Suppressor macrophage treated with lipopolysaccharide for 4 hours (primary cell): ENCODE data around the gene PARVB.
A peak's percentile ranks its signal among the peaks of the same experiment; 100 is the strongest.
"Not testable (repeated sequence)": the region's sequence is repeated elsewhere in the genome, so short reads cannot be mapped to it uniquely, and the experiment has no call there.

Experiments used
- DNase-seq: peaks from one replicate; pipeline ENCODE4 v3.0.0-alpha.2; 2020

PARVB gene

GRCh38 chr22:44029069-44029468 is 5.0 kb downstream of the PARVB start:
- DNase-seq: no peak

DNA sequence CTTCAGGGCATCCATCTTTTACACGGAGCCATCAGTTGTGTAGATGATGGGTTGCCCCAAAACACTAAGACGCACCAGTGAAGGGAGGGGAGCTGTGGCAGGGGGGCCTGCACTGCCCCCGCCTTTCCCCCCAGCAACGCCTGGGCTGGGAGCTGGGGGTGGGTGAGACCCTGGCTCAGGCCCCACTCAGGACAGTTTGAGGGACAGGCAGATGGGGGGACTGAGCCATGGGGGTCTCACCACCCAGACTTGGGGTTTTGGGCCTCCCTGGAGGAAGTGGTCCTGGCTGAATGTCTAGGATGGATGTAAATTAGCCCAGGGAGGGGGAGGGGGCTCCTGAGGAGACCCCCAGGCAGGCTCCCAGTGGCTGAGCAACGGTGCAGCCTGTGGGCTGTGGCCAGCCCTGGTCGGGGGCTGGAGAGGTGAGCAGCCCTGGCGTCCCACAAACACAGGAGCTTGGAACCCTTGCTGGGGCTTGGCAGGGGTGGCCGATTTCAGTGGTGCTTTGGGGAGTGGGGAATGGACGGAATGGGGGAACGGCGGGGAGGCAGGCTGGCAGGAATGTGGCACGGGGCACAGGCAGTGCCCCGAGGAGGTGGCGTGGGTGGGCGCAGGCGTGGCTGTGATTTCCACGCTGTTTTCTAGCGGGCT is 6.1 kb downstream of the PARVB start:
- DNase-seq: no peak

DNA sequence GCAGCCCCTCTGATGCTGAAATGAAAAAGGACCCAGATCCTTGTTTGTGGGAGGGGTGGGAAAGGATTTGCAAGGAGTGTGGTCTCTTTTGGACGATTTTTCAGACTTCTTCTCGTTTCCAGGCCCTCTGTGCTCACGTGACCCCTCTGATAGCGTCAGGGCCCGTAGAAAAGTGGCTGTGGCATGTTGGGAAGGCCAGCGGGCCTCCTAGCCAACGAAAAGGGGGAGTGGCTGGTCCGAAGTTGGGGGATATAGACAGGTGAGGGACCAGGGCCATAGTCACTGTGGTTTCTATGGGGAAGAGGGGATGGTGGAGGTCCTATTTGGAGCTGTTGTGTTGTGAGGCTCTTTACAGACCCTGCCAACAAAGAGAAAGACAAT is 6.6 kb downstream of the PARVB start:
- DNase-seq: no peak

DNA sequence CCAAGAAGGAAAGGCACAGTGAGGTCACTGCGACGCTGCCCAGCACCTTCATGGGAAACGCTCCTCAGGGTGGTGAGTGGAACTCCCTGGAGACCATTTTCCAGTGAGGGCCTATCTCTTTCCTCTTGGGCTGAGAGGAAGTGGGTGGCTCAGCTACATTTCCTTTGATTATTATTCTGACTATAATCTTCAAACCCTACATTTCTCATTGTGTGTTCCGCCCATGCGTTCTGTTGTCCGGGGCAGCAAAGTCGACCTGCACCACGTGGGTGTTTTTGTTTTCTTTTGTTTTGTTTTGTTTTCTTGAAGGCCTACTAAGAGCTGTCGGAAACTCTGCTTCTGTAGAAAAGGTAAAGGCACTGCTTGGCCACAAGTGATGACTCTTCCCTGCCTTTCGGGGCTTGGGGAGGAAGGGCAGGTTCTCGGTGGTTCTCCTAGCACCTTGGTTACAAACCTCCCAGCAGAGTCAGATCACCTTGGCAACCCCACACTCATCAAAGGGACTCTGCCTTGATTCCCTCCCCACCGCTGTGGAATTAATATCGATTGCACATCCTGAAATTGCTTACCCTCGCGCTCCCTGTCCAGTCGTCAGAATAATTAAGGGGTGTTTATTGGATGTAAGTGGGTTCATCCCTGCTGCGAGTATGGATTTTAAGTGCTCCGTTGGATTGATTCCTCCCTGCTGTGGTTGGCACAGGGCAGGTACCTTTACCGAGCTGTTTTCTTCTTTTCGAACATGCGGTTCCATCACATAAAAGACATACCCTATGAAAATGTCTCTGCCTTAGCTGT is 7.3 kb downstream of the PARVB start:
- no peak for DNase-seq

DNA sequence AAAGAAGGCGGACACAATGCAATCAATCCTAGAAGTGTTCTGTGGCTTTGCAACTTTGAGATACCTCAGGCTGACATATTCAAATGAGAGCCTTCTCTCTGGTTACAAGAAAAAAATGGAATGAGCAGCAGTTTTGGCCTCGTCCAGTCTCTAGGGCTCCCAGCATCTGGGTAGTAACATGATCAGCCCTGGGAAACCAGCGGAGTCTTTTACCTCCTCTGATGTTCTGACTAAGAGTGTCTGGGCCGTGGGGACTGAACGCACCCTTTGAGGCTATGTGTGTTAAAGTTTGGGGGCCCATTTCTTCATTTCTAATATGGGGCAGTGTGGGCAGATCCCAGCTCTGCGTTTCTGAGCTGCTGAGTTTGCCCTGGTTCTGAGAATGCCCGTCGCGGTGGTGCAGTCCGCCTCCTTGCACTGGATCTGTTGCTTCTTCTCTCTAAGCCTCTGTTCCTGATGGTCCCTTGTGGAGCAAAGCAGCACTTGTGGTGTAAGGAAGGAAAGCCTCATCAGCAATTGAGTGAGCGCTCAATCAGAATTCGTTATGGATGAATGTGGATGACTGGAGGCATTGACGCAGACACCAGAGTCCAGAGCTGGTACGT is 8.1 kb downstream of the PARVB start:
- no peak for DNase-seq

DNA sequence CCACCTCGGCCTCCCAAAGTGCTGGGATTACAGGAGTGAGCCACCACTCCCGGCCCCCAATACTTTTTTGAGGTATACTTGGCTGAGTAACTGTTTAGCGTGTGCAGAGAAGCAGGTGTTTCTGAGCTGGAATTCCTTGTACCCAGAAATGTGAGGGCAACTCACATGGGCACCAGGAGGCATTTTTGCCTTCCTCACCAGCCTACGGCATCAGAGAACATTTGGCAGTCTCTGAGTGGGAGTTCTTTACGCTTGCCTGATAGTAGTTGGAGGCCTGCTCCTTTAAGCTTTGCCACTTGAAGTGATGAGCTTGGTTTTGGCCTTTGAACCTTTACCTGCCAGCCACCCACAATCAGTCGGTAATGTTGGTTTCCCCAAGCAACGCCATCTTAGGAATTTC is 9.2 kb downstream of the PARVB start:
- no peak for DNase-seq

DNA sequence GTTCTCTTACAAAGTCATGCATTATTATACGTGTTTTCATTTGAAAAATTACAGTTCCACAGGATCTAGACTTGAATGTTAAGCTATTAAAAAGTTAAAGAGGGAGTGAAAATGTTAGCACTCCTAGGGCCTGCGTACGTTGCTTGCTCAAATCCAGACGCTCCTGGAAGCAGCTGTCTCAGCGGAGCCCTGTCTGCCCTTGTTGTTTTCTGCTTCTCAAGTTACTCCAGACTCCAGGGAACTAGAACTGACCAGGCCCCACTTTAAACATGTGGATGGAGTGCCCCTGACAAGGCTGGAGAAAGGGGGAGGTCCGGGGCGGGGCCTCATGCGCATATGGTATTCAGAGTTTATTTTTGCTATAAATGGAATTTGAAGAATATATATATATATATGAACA is 9.6 kb downstream of the PARVB start:
- DNase-seq: no peak

DNA sequence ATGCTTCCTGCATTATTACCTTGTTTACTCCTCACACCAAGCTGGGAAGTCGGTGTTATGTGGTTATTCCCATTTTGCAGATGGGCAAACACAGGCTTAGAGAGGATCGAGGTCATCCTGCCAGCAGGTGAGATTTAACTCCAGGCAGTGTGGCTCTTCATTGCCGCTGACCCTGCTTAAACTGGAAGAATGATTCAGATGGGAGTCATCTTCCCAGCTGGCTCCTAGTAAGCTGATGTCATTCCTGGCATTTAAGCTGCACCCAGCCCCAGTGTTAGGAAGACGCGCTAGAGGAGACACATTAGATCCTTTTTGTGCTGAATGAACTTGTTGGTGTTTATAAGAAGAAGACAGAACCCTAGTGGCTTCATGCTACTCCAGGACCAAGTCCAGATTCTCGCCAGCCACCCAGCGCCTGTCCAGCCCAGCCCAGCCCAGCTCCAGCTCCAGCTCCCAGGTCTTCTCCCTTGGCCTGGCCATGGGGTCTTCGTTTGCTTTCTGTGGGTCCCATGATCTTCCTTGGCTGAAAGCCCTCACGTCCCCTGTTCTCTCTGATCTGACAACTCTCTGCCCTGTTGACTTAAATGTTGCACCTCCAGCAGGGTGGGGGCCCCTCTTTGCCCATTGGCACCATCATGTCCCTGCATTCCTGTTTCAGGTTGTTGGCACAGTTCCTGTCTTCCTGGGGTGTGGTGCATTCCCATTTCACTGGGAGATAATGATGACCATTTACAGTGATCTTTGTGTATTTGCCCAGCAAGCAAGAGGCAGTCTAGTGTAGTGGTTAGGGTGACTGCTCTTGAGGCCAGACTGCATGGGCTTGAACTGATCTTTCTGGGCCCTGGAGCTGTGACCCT is 13.6 kb downstream of the PARVB start:
- DNase-seq: peak; percentile 82

- DNase-seq: no peak
These were observed 15.6 kb downstream of the PARVB start for GRCh38 chr22:44039566-44040171.

DNA sequence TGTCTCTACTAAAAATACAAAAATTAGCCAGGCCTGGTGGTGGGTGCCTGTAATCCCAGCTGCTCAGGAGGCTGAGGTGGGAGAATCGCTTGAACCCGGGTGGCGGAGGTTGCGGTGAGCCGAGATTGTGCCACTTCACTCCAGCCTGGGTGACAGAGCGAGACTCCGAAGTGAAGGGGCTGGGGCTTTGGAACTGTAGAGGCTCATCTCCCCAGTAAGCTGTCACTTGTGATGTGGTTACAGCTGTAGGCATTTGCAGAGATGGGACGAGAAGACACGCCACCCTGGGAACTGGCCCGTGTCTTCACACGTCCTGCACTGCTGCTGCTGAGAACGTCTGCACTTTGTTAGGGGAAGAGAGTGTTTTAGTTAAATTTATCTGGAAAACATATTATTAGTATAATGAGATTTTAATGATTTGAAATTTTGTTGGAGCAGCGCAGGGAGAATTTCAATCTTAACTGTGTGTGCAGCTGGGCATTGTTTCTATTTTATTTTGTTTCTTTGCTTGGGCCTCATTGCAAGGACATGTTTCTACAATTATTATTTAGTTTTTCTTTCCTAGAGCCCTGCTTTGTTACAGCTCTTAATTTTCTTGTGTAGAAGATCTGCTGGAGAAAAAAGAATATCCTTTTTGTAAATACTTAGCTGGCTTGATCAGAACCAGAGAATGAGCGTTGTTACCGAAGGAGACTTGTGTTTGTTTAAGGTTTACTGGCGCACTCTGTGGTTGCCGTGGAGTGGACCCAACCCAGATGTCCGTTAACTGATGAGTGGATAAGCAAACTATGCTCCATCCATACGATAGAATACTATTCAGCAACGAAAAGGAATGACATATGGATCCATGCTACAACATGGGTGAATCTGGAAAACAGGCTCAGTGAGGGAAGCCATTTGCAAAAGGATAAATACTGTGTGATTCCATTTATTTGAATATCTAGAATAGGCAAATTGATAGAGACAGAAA is 18.4 kb downstream of the PARVB start:
- no peak for DNase-seq

DNA sequence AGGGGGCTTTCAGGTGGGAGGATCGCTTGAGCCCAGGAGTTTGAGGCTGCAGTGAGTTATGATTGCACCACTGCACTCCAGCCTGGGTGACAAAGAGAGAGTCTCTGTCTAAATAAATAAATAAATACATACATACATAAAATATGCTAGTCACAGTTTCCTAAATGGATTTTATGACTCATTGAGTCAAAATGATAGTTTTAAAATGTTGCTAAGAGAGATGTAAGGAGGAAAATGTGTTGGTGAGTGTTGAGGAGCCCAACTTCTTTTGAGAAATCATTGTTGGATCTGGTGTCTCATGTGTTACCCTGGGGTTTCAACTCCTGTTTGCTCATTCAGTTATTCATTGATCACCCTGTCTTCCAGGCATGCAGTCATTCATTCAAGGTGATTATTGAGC is 21.0 kb downstream of the PARVB start:
- peak; percentile 21 for DNase-seq

- DNase-seq: no peak
These were observed 22.5 kb downstream of the PARVB start for GRCh38 chr22:44046485-44047141.

DNA sequence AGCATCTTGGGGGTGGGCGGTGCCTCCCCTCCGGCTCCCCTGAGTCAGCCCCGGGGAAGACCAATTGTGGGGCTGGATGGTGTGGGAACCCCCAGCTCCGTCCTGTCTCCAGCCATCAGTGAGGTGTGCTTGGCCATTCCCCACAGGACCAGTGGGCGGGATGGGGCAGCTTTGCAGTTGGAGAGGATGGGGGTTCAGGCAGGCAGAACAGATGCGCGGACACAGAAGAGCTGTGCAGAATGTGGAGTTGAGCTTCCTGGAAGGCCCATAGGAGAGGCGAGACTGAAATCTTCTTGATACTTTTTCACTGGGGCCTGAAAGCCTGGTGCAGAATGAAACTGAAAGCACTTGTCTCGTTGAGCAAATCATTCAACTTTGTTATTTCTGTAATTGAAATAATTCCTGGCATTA is 23.8 kb downstream of the PARVB start:
- DNase-seq: peak; percentile 49

GRCh38 chr22:44049486-44050231 is 25.6 kb downstream of the PARVB start:
- no peak for DNase-seq

DNA sequence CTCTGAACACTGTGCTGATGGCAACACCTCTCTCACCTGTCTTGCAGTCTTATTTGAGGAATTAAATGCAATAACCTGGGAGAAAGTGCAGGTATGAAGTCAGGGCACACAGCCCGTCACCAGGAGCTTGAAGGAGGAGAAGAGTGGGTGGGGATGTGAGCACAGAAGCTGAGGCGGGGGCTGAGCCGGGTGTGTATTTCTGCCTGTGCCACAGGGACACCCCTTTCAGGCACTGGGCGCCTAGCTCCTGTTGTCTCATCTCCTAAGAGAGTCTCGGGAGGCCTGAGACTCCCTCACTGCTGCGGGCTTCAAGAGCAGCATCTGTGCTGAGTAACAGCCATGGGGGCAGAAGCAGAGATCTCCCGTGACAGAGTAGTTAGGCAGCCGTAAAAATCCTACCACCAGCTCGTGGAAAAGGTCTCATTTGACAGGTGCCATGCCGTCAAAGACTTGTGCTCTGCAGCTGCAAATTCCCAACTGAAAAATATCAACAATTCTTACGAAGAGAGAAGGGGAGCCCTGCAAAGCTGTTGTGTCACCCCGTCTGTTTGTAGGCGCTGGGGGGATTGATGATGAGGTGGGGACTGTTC is 26.8 kb downstream of the PARVB start:
- no peak for DNase-seq

- no peak for DNase-seq
These were observed 27.3 kb downstream of the PARVB start for GRCh38 chr22:44051358-44051757.

GRCh38 chr22:44051961-44052360 is 27.9 kb downstream of the PARVB start:
- DNase-seq: no peak

DNA sequence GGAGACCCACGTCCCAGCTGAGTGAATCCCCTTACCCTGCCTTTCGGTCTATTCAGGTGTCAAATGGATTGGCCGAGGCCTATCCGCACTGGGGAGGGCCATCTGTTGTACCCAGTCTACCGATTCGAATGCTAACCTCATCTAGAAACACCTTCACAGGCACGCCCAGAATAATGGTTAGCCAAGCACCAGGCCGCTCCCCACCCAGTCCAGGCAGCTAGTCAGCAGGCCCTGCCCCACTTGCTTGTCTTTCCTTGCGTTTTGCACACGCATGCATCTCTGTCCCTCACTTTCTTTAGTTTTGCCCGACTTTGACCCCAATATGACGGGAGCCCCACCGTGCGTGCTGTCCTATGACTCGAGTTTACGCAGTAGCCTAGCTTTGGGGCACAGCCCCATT is 31.7 kb downstream of the PARVB start:
- no peak for DNase-seq

- DNase-seq: not testable (repeated sequence)
These were observed 32.5 kb downstream of the PARVB start for GRCh38 chr22:44056649-44057048.
